H1 (cell line): Measurements from ENCODE around the gene VMO1. TPM values are rescaled to one million over a fixed set of nuclear protein-coding genes. Genes with fewer than 3 reads are reported as not detected.

Source experiments
- CTCF ChIA-PET: fragments of 300-600 bp; sonication (Branson Sonifier 250); formaldehyde crosslinking; loops from one replicate; lab custom pipeline; 2021; ENCODE audit not compliant: partially characterized antibody; lab: Charles Lee
- POLR2A ChIA-PET: fragments of 300-600 bp; sonication (Branson Sonifier 250); formaldehyde crosslinking; loops from one replicate; lab custom pipeline; 2021; ENCODE audit warnings: inconsistent platforms; ENCODE audit not compliant: partially characterized antibody; lab: Charles Lee
- DNase-seq, 2 experiments: peaks; one replicate each; pipeline versions ENCODE4 v3.0.0 to v3.0.0-alpha.2; 2010 to 2022; ENCODE audit warnings: low spot score in 2 of 2, low read depth in 1 of 2, mixed read lengths in 1 of 2
- FAIRE-seq: peaks from 2 replicates; lab custom pipeline; 2011; peaks lifted over from hg19 to GRCh38; lab: Jason Lieb, UNC
- H2AFZ ChIP-seq: 2 replicates; pipeline ENCODE4 v1.8.1; 2012; ENCODE audit warnings: low read length, inconsistent platforms
- H2AK5ac ChIP-seq: 2 replicates; pipeline ENCODE4 v1.6.1; 2013; ENCODE audit warnings: low read depth, low read length
- H2BK120ac ChIP-seq: replicated peaks from 2 replicates; pipeline ENCODE3; 2013; ENCODE audit warnings: low read depth, low read length, inconsistent platforms
- H2BK12ac ChIP-seq: 2 replicates; pipeline ENCODE4 v1.6.1; 2013; ENCODE audit warnings: low read depth, low read length
- H2BK15ac ChIP-seq: 2 replicates; pipeline ENCODE4 v1.6.1; 2013; ENCODE audit warnings: low read length
- H2BK20ac ChIP-seq: 2 replicates; pipeline ENCODE4 v1.6.1; 2013; ENCODE audit warnings: low read length
- H2BK5ac ChIP-seq: 2 replicates; pipeline ENCODE4 v1.6.1; 2013; ENCODE audit warnings: low read depth, low read length
- H3K14ac ChIP-seq: 2 replicates; pipeline ENCODE4 v1.6.1; 2013; ENCODE audit warnings: inconsistent platforms; ENCODE audit not compliant: insufficient read length
- H3K18ac ChIP-seq: 2 replicates; pipeline ENCODE4 v1.6.1; 2013; ENCODE audit warnings: low read length; ENCODE audit errors: extremely low read depth
- H3K23ac ChIP-seq: 2 replicates; pipeline ENCODE4 v1.6.1; 2013; ENCODE audit warnings: inconsistent platforms; ENCODE audit not compliant: insufficient read length
- H3K23me2 ChIP-seq: 2 replicates; pipeline ENCODE4 v1.6.1; 2013; ENCODE audit warnings: low read depth, low read length
- H3K27ac ChIP-seq: 2 replicates; pipeline ENCODE4 v1.6.1; 2011; ENCODE audit warnings: low read depth, low read length, inconsistent platforms
- H3K27me3 ChIP-seq, 4 experiments: replicated peaks in 1 of 4; 1 replicate in 1 of 4; 2 replicates in 3 of 4; pipeline versions ENCODE4 v1.6.1 to v1.8.1; 2011 to 2013; ENCODE audit warnings: low read length in 3 of 4, mild to moderate bottlenecking in 3 of 4, inconsistent platforms in 2 of 4, mixed read lengths in 2 of 4, moderate library complexity in 1 of 4; ENCODE audit not compliant: control insufficient read depth in 3 of 4, insufficient read depth in 3 of 4; ENCODE audit errors: extremely low read depth in 1 of 4
- H3K36me3 ChIP-seq, 4 experiments: 2 replicates each; pipeline versions ENCODE4 v1.6.1 to v1.8.1; 2011 to 2013; ENCODE audit warnings: mild to moderate bottlenecking in 4 of 4, low read length in 3 of 4, moderate library complexity in 2 of 4, control low read depth in 1 of 4, inconsistent platforms in 1 of 4; ENCODE audit not compliant: insufficient read depth in 4 of 4, control insufficient read depth in 2 of 4
- H3K4ac ChIP-seq: replicated peaks from 2 replicates; pipeline ENCODE3; 2013; ENCODE audit warnings: low read length, low read depth, mixed read lengths, inconsistent platforms; ENCODE audit not compliant: insufficient read length
- H3K4me1 ChIP-seq, 4 experiments: replicated peaks in 1 of 4; 1 replicate in 1 of 4; 2 replicates in 3 of 4; pipeline versions ENCODE4 v1.6.1 to v1.8.1; 2011 to 2013; ENCODE audit warnings: low read length in 3 of 4, inconsistent platforms in 2 of 4, mixed read lengths in 1 of 4; ENCODE audit not compliant: insufficient read depth in 4 of 4, control insufficient read depth in 3 of 4
- H3K4me2 ChIP-seq, 2 experiments: 2 replicates each; pipeline versions ENCODE4 v1.6.1 to v1.8.1; 2011 to 2013; ENCODE audit warnings: low read depth in 2 of 2, low read length in 2 of 2, control low read depth in 1 of 2, inconsistent platforms in 1 of 2, mild to moderate bottlenecking in 1 of 2; ENCODE audit not compliant: insufficient read depth in 1 of 2
- H3K4me3 ChIP-seq, 4 experiments: fragments of 200-600, 300-600 bp in 1 of 4; sonication (generic), shearing (Covaris generic), sonication (Bioruptor Twin) in 1 of 4; 2 replicates each; pipeline versions ENCODE4 v1.5.1 to v1.8.1; 2011 to 2016; ENCODE audit warnings: low read length in 4 of 4, low read depth in 3 of 4, control low read depth in 2 of 4, inconsistent platforms in 2 of 4, mild to moderate bottlenecking in 2 of 4, mixed read lengths in 1 of 4, moderate library complexity in 1 of 4; ENCODE audit not compliant: insufficient read depth in 2 of 4; ENCODE audit errors: extremely low read depth in 1 of 4
- H3K56ac ChIP-seq: replicated peaks from 2 replicates; pipeline ENCODE3; 2013; ENCODE audit warnings: low read depth, mild to moderate bottlenecking, mixed read lengths, low read length, inconsistent platforms; ENCODE audit not compliant: insufficient read length
- H3K79me1 ChIP-seq: 2 replicates; pipeline ENCODE4 v1.6.1; 2013; ENCODE audit warnings: low read depth, low read length, control low read depth
- H3K79me2 ChIP-seq, 2 experiments: 2 replicates each; pipeline versions ENCODE4 v1.6.1 to v1.8.1; 2012 to 2013; ENCODE audit warnings: low read length in 2 of 2, mild to moderate bottlenecking in 2 of 2, inconsistent platforms in 1 of 2; ENCODE audit not compliant: insufficient read depth in 2 of 2, control insufficient read depth in 1 of 2
- H3K9ac ChIP-seq, 4 experiments: replicated peaks in 1 of 4; 1 replicate in 1 of 4; 2 replicates in 3 of 4; pipeline versions ENCODE4 v1.6.1 to v1.8.1; 2011 to 2013; ENCODE audit warnings: low read depth in 3 of 4, low read length in 3 of 4, control low read depth in 2 of 4, mild to moderate bottlenecking in 2 of 4, moderate library complexity in 2 of 4, inconsistent platforms in 1 of 4; ENCODE audit errors: extremely low read depth in 1 of 4
- H3K9me3 ChIP-seq, 2 experiments: 2 replicates each; pipeline versions ENCODE4 v1.6.1 to v1.8.1; 2012 to 2013; ENCODE audit warnings: mild to moderate bottlenecking in 2 of 2, moderate library complexity in 2 of 2, control low read depth in 1 of 2, inconsistent platforms in 1 of 2, low read depth in 1 of 2, low read length in 1 of 2, mixed read lengths in 1 of 2; ENCODE audit not compliant: insufficient read depth in 2 of 2
- H4K20me1 ChIP-seq, 2 experiments: replicated peaks in 1 of 2; 2 replicates each; pipeline versions ENCODE3 to v1.8.1; 2011 to 2013; ENCODE audit warnings: inconsistent platforms in 2 of 2, low read length in 2 of 2, mild to moderate bottlenecking in 1 of 2; ENCODE audit not compliant: insufficient read depth in 2 of 2, control insufficient read depth in 1 of 2
- H4K5ac ChIP-seq: 2 replicates; pipeline ENCODE4 v1.6.1; 2013; ENCODE audit warnings: low read length, low read depth, mixed read lengths, inconsistent platforms; ENCODE audit not compliant: insufficient read length
- H4K8ac ChIP-seq: 2 replicates; pipeline ENCODE4 v1.8.0; 2013; ENCODE audit warnings: mild to moderate bottlenecking, moderate library complexity, low read length, inconsistent platforms; ENCODE audit not compliant: insufficient read depth; ENCODE audit errors: extremely low read depth
- H4K91ac ChIP-seq: replicated peaks from 2 replicates; pipeline ENCODE3; 2013; ENCODE audit warnings: low read length, mixed read lengths, inconsistent platforms; ENCODE audit not compliant: insufficient read length
- CBX5 ChIP-seq: fragments of 300-800, 300-1000 bp; sonication (generic); IDR thresholded peaks from 2 replicates; pipeline ENCODE4 v1.7.1; 2016; ENCODE audit warnings: antibody characterized with exemption, low read length, low read depth
- CHD2 ChIP-seq: IDR thresholded peaks from 2 replicates; pipeline ENCODE4 v1.6.1; 2012; ENCODE audit warnings: low read length, improper control_type of control experiment
- FOSL1 ChIP-seq: IDR thresholded peaks from 2 replicates; pipeline ENCODE4 v1.6.1; 2011; ENCODE audit warnings: mild to moderate bottlenecking, low read depth, low read length, moderate library complexity; ENCODE audit not compliant: insufficient read depth
- HDAC6 ChIP-seq: IDR thresholded peaks from one replicate; pipeline ENCODE4 v1.7.1; 2012; ENCODE audit warnings: low read depth, mild to moderate bottlenecking, inconsistent platforms, low read length, moderate library complexity
- KDM1A ChIP-seq: fragments of 200-600, 300-600 bp; sonication (generic); IDR thresholded peaks from 2 replicates; pipeline ENCODE4 v1.7.1; 2016; ENCODE audit warnings: mild to moderate bottlenecking, low read length, borderline replicate concordance
- NRF1 ChIP-seq: IDR thresholded peaks from 2 replicates; pipeline ENCODE4 v1.6.1; 2011; ENCODE audit warnings: mild to moderate bottlenecking, low read depth, low read length, improper control_type of control experiment
- POLR2AphosphoS5 ChIP-seq: IDR thresholded peaks from 2 replicates; pipeline ENCODE4 v1.6.1; 2011; ENCODE audit warnings: low read depth, low read length
- RBBP5 ChIP-seq: IDR thresholded peaks from 2 replicates; pipeline ENCODE4 v1.7.1; 2012; ENCODE audit warnings: low read depth, mild to moderate bottlenecking, inconsistent platforms, low read length, moderate library complexity, borderline replicate concordance
- SP1 ChIP-seq: IDR thresholded peaks from 2 replicates; pipeline ENCODE4 v1.6.1; 2011; ENCODE audit warnings: low read depth, low read length
- USF2 ChIP-seq: IDR thresholded peaks from 2 replicates; pipeline ENCODE4 v1.6.1; 2011; ENCODE audit warnings: low read length, improper control_type of control experiment
- ZNF274 ChIP-seq: IDR thresholded peaks from 2 replicates; pipeline ENCODE4 v1.7.0; 2012; ENCODE audit warnings: low read length, borderline replicate concordance; ENCODE audit errors: extremely low read depth
- WGBS, 2 experiments: shearing (Covaris generic) in 1 of 2; methylation state at CpG; one replicate each; pipeline versions ENCODE4 v1.1.6 to v1.1.7; 2013 to 2015; ENCODE audit warnings: low lambda C conversion rate in 2 of 2, mixed read lengths in 2 of 2, inconsistent platforms in 1 of 2, low coverage in 1 of 2, missing lambda C conversion rate in 1 of 2; ENCODE audit not compliant: insufficient replicate concordance in 2 of 2, insufficient coverage in 1 of 2, insufficient read length in 1 of 2; ENCODE audit errors: extremely low coverage in 1 of 2, missing lambda C conversion rate in 1 of 2; 5-methylcytosine and 5-hydroxymethylcytosine counted together
- polyA plus RNA-seq, 7 experiments: library from polyadenylated mRNA; depleted of rRNA in 3 of 7; stranded (reverse) in 5 of 7; unstranded in 2 of 7; fragments of >200 nt in 5 of 7; fragments of 200-250 nt in 2 of 7; gene quantifications; 1 replicate in 5 of 7; 2 replicates in 1 of 7; 4 replicates in 1 of 7; pipeline versions ENCODE4 v1.2.1 to v1.2.3, GENCODE V29; 2011 to 2013; ENCODE audit warnings: missing spikeins in 2 of 7, mixed read lengths in 2 of 7
- total RNA-seq: library from RNA; stranded (reverse); fragmentation: NEBNext Ultra II Directional; extraction: Animal tissue kit (Norgen Biotek cat#: 25700); gene quantifications from 2 replicates; pipeline ENCODE4 v1.2.1, GENCODE V29; 2021

Gene VMO1
- total and polyA plus RNA-seq, 2 of the 8 experiments (the other 6 are each of a cell fraction or from before 2014, with no cell fraction given): 0.30 TPM; not detected in 1

GRCh38 chr17:4800462-4801196, 14.5 kb upstream of the VMO1 start:
- Histone ChIP-seq H3K9ac (peak overlapping the region in 1 of 4 experiments; percentile 21; a peak in 2 of 7 replicates), H4K20me1 (peaks cover 0 to 4% of the 10 kb centered on the region in 2 experiments), H3K4ac (no peak overlapping the region), H3K79me2 (peaks cover 0 to 19% of the 10 kb centered on the region in 2 experiments; a peak in 2 of 4 replicates), H2AFZ (no peak overlapping the region), H3K23me2 (peaks cover 6% of the 10 kb centered on the region; the same call in 1 of the 2 replicates), H2AK5ac (no peak overlapping the region), H3K4me1 (no peaks in the 10 kb centered on the region; a peak in 1 of 7 replicates), H3K79me1 (peaks cover 7% of the 10 kb centered on the region), H3K36me3 (peaks cover 0 to 20% (median 12%) of the 10 kb centered on the region in 4 experiments; a peak in 7 of 8 replicates), H3K56ac (no peak overlapping the region), H2BK5ac (no peak overlapping the region; the same call in 1 of the 2 replicates), H3K27ac (no peak overlapping the region), H4K8ac (no peak overlapping the region), H2BK120ac (no peak overlapping the region), H4K91ac (no peak overlapping the region), H3K27me3 (no peaks in the 10 kb centered on the region), H3K14ac (no peak overlapping the region), H2BK12ac (no peak overlapping the region), H3K9me3 (no peaks in the 10 kb centered on the region), H3K4me2 (no peak overlapping the region), H2BK20ac (no peak overlapping the region), H2BK15ac (no peak overlapping the region), H3K4me3 (no peak overlapping the region), H4K5ac (no peak overlapping the region), H3K23ac (no peak overlapping the region)
- no peak for DNase-seq
- 74% methylated on average over 10 of the region's 10 CpGs; no CpG with 5 or more reads in 1 of the 2 experiments for WGBS, 2 experiments
- POLR2A ChIA-PET: interaction anchor here (0.5 to 1.6 kb wide), 2 partner anchors 14 to 122 kb away, joined by 3 to 5 read pairs; no protein-coding TSS in a partner anchor
- CTCF ChIA-PET: interaction anchor here (0.6 to 1.5 kb wide), 4 partner anchors 13 to 245 kb away, joined by 3 to 4 read pairs (median 3); no protein-coding TSS in a partner anchor
- FAIRE-seq: no peak
- TF ChIP-seq CBX5: no peak
- no peak for TF ChIP-seq CHD2
- no peak for TF ChIP-seq NRF1
- TF ChIP-seq USF2: no peak
- TF ChIP-seq RBBP5: no peak
- TF ChIP-seq KDM1A: no peak
- no peak for TF ChIP-seq FOSL1
- no peak for TF ChIP-seq ZNF274
- no peak for TF ChIP-seq HDAC6
- no peak for TF ChIP-seq POLR2AphosphoS5
- no peak for TF ChIP-seq SP1
- TF ChIP-seq, all 59 proteins: peak for 0
- no peak overlapping the region for H3K18ac ChIP-seq
